NCI-H1092 treated with DMSO at 0.1 percent for 48 hours (cell line): ENCODE results near the gene PSMD11.
A peak's percentile ranks its signal among the peaks of the same experiment; 100 is the strongest.

Experiments used
- DNase-seq: peaks from one replicate; lab custom pipeline; 2025; lab: John Stamatoyannopoulos, UW

PSMD11 gene

GRCh38 chr17:32491371-32492263, 47.3 kb downstream of the PSMD11 start:
- no peak for DNase-seq

GRCh38 chr17:32492264-32492589, 47.9 kb downstream of the PSMD11 start:
- no peak for DNase-seq

- DNase-seq = no peak
Observed at GRCh38 chr17:32492648-32493289, 48.5 kb downstream of the PSMD11 start.

- DNase-seq = no peak
Observed at GRCh38 chr17:32493571-32493970, 49.3 kb downstream of the PSMD11 start.

- no peak for DNase-seq
Observed at GRCh38 chr17:32493976-32494513, 49.7 kb downstream of the PSMD11 start.

GRCh38 chr17:32494621-32495358, 50.5 kb downstream of the PSMD11 start:
- peak; percentile 82 for DNase-seq

- DNase-seq = peak; percentile 33
Observed at GRCh38 chr17:32495359-32496231, 51.3 kb downstream of the PSMD11 start.

- DNase-seq = no peak
Observed at GRCh38 chr17:32496395-32497073, 52.2 kb downstream of the PSMD11 start.

GRCh38 chr17:32497431-32498205, 53.3 kb downstream of the PSMD11 start:
- DNase-seq = no peak

- peak; percentile 27 for DNase-seq
Observed at GRCh38 chr17:32498391-32498790, 54.1 kb downstream of the PSMD11 start.

GRCh38 chr17:32502013-32502412, 57.7 kb downstream of the PSMD11 start:
- DNase-seq = no peak

- no peak for DNase-seq
Observed at GRCh38 chr17:32502710-32503109, 58.4 kb downstream of the PSMD11 start.

GRCh38 chr17:32503251-32504165, 59.2 kb downstream of the PSMD11 start:
- DNase-seq = no peak

- no peak for DNase-seq
Observed at GRCh38 chr17:32504166-32504990, 60.1 kb downstream of the PSMD11 start.

- no peak for DNase-seq
Observed at GRCh38 chr17:32508926-32509325, 64.6 kb downstream of the PSMD11 start.

GRCh38 chr17:32510466-32510865, 66.2 kb downstream of the PSMD11 start:
- DNase-seq = no peak

- DNase-seq = no peak
Observed at GRCh38 chr17:32512328-32512727, 68.0 kb downstream of the PSMD11 start.

- DNase-seq = no peak
Observed at GRCh38 chr17:32513579-32513978, 69.3 kb downstream of the PSMD11 start.
